GM20431 (cell line): ENCODE measurements around the gene A2M.

ENCODE experiments used
- in situ Hi-C: fragments of 300-500 bp; cut with MseI, MboI; formaldehyde crosslinking; loops from one replicate; pipeline ENCODE4 v1.15.0; 2020; ENCODE audit warnings: low sequenced_read_pairs; ENCODE audit not compliant: unreplicated experiment

Gene A2M

DNA sequence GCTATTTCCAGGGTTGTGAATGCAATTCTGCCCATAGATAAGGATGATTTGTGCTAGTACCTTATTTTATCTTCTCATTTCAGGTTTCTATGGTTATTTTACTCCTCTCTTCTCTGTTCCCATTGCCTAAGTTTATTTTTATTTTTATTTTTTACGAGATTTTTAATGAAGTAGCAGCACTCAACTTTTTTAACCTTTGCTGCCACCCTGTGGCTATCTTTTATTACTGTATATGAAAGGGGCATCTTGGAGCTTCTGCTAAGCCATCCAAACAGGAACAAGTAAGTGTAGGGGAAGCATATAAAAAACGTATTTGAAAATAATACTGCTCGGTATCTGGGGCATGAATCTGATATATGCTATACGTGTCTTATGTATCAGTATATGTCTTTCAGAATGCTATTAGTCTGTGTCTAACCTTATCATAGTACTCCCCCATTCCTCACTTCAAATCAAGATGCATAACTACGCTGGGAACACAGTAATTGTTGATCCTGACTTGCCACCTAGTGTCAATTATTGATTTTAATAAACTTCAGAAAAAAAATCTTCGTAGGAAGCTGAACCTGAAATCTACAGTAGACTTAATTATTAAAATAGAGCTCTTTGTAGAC, 66.1 kb downstream of the A2M start:
- in situ Hi-C loops, result loop anchor here (25.0 kb wide), 2 partner anchors 137 to 362 kb away; partner anchors contain the start of genes PHC1 and RIMKLB

DNA sequence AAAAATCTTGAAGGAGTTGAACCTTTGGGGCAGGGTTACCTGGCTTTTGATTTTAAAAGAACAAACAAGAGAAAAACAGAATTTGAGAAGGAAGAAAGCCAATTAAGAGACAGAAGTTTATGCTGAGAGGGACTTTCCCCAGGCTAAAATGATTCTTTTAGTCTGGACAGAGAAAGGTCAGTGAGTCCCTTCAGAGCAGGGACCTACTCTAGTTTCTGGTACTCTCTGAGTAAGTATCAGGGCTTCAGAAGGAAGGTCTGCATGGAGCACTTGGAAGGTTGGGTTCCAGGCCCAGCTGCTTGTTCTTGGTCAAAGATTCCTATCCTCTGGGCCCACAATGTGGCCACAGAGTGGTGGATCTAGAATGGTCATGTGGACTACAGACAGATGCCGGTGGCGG, 66.8 kb downstream of the A2M start:
- in situ Hi-C loops, result loop anchor here (25.0 kb wide), 2 partner anchors 137 to 362 kb away; partner anchors contain the start of genes PHC1 and RIMKLB

DNA sequence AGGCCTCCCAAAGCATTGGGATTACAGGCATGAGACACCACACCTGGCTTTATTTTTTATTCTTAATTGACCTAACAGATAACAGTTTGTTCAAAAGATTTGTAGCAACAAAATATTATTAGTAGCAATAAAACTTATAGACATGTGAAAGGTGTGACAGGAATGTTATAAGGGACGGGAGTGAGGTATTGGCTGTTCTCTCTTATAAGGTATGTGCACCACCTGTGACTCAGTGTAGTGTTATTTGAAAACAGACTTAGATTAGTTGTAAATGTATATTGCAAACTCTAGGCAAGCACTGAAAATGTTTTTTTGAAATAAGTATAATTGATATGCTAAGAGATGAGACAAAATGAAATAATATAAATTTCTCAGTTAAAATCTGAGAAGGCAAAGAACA, 68.6 kb downstream of the A2M start:
- in situ Hi-C loops, result loop anchor here (25.0 kb wide), 2 partner anchors 135 to 360 kb away; partner anchors contain the start of genes PHC1 and RIMKLB

DNA sequence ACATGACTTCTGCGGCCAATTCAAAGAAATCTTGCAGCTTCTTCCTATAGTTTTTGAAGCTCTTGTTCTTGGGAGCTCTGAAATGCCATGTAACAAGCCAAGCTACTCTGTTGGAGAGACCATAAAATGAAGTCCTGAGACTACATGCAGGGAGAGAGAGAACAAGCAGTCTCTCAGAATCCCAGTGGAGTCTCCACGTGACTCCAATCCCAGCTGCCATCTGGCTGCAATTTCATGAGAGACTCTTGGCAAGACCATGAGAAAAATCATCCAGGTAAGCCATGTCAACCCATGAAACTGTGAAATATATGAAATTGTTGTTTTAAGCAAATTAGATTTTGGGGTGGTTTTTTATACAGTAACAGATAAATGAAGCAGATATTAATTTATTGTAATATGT, 72.0 kb downstream of the A2M start:
- in situ Hi-C loops, result loop anchor here (25.0 kb wide), 2 partner anchors 131 to 356 kb away; partner anchors contain the start of genes PHC1 and RIMKLB

DNA sequence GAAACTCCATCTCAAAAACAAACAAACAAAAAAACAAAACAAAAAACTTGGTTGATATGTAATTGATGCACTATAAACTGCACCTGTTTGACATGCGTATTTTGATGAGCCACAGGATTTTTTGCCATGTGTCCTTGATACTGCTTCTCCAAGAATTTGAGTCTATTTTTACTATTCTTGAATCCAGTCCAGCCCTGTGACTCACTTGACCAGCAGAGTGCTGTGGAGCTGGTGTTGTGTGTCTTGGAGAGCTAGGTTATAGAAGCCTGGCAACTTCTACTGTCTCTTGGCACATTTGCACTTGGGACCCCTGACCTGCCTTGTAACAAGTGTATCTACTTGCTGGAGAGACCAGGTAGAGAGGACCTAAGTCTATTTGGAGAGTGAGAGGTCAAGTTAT, 74.4 kb downstream of the A2M start:
- in situ Hi-C loops, result loop anchor here (25.0 kb wide), 2 partner anchors 129 to 354 kb away; partner anchors contain the start of genes PHC1 and RIMKLB

DNA sequence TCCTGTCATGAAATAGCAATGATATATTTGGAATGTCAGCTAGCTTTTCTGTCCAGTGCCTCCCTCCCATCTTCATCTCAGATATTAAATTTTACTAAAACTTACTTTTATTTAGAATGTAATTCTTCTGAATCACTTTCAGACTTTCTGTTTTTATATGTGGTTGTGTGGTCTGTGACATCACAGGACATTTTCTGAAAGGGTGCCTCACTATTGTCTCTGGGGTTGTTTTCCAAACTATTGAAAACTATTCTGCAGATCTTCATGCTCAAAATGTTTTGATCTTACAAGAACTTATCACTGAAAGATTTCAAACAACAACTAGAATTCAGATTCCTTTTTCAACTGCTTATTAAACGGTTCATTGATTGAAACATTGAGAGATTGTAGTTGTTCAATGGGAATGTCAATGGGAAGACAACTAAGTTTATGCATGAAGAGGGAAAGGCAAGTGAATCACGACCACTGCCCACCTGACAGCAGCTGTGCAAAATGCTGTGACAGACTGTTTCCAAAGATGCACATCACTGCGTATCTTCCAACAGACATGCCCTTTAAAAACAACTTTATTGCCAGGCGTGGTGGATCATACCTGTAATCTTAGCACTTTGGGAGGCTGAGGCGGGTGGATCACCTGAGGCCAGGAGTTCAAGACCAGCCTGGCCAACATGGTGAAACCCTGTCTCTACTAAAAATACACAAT, 75.1 kb downstream of the A2M start:
- in situ Hi-C loops, result loop anchor here (25.0 kb wide), 2 partner anchors 128 to 353 kb away; partner anchors contain the start of genes PHC1 and RIMKLB

DNA sequence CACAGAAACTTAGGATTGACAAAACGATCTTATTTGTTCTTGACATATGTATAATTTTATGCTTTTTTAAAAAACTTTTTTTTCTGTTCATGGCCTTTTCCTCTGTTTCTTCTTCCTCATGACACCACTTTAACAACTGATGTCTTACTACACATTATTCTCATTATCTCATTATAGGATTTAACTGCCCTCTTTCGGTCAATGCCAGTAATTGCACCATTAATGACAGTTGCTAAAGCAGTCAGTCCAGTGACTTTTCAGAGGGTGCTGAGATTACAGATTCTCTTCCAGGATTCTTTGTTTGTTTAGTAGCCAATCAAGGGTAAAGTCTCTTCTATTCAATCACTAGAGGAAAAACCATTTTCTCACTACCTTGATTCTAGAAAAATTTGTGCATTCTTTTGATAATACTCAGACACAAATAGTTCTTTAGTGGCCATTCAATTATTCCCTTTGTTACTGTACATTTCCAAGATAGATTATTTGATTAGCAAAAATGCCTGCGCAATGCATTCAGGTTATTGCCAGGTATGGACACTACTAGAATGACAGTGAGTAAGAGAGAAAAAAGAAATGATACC, 76.2 kb downstream of the A2M start:
- in situ Hi-C loops, result loop anchor here (25.0 kb wide), 2 partner anchors 127 to 352 kb away; partner anchors contain the start of genes PHC1 and RIMKLB

DNA sequence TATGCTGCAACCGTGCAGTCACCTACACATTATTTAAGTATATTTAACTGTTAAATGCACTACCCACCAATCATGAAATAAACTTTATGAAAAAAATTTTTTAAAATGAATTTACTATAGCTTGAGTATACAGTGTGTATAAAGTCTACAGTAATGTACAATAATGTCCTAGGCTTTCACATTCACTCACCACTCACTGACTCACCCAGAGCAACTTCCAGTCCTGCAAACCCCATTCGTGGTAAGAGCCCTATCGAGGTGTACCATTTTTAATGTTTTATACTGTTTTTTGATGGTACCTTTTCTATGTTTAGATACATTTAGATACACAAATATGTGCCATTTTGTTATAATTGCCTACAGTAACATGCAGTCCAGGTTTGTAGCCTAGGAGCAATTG, 78.3 kb downstream of the A2M start:
- in situ Hi-C loops, result loop anchor here (25.0 kb wide), 2 partner anchors 125 to 350 kb away; partner anchors contain the start of genes PHC1 and RIMKLB

DNA sequence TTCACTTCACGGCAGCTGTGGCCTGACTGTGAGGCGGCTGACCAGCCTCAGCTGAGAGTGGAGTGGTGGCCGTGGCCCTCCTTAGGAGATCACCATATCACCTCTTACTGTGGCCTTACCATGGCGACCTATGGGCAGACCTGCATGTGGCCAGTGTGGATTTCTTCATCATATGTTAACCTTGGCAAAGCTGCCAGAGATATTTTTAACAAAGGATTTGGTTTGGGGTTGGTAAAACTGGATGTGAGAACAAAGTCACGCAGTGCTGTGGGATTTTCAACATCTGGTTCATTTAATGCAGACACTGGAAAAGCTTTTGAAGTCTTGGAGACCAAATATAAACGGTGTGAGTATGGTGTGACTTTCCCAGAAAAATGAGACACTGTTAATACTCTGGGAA, 79.5 kb downstream of the A2M start:
- in situ Hi-C loops, result loop anchor here (25.0 kb wide), 2 partner anchors 124 to 349 kb away; partner anchors contain the start of genes PHC1 and RIMKLB

DNA sequence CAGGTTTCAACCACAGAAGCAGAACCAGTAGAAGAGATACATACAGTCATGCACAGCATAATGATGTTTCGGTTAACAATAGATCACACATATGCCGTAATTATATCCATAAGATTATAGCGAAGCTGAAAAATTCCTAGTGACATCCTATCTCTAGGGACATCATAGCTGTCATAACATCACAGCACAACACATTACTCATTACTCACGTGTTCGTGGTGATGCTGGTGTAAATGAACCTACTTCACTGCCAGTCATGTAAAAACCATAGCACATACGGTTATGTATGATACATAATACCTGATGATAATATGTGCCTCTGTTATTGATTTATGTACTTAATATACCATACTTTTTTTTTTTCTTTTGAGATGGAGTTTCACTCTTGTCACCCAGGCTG, 81.6 kb downstream of the A2M start:
- in situ Hi-C loops, result loop anchor here (25.0 kb wide), 2 partner anchors 122 to 347 kb away; partner anchors contain the start of genes PHC1 and RIMKLB

DNA sequence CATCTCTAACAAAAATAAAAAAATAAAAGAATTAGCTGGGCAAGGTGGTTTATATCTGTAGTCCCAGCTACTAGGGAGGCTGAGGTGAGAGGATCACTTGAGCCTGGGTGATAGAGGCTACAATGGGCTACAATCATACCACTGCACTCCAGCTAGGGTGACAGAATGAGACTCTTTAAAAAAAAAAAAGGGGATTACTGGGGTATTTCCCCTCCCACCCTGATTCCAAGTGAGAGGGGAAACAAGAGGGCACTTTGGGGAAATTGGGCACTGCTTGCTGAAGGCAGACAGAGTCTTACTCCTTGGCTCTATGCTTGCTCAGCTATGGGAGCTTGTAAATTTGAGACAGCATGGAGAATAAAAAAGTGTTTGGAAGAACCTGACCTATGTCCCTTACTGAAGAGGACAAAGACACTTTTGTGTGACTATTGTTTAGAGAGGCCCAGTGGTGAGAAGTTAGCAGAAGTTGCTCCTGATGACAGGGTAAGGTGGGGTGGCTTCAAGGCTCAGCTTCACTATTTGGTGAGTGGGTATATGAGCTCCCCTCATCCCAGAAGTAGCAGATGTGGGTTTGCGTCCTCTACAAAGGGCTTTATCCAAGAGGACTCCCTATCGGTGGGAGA, 82.3 kb downstream of the A2M start:
- in situ Hi-C loops, result loop anchor here (25.0 kb wide), 2 partner anchors 121 to 346 kb away; partner anchors contain the start of genes PHC1 and RIMKLB

DNA sequence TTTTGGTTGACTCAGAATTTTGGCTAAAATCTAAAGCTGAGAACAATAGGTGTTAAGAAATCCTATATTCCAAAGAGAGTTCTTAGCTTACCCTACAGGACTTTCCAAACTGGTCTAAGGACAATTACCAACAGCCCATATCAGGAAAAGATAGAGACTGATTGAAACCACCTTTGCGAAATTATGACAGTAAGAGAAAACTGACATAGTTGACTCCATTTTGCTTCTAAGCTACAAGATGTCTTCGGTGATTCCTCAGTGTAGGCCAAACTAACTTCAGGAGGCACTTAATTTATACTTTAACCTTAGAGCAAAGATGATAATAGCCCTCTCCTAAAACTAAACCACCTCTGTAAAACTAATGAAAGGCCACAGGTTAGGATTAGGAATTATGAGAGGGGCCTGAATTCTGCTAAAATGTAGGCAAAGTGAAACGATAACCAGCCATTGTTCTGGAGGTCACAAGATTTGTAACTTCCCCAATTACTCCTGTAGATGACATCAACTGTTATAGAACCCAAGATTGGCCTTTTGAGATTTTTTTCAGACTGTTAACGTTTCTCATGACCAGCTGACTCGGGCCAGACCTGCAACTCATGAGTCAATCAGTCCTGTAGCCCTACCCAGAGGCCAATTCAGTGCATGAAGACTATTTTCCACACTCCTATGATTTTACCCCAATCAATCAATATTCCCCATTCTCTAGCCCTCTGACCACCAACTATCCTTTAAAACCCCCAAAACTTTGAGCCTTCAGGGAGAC, 83.3 kb downstream of the A2M start:
- in situ Hi-C loops, result loop anchor here (25.0 kb wide), 2 partner anchors 120 to 345 kb away; partner anchors contain the start of genes PHC1 and RIMKLB

DNA sequence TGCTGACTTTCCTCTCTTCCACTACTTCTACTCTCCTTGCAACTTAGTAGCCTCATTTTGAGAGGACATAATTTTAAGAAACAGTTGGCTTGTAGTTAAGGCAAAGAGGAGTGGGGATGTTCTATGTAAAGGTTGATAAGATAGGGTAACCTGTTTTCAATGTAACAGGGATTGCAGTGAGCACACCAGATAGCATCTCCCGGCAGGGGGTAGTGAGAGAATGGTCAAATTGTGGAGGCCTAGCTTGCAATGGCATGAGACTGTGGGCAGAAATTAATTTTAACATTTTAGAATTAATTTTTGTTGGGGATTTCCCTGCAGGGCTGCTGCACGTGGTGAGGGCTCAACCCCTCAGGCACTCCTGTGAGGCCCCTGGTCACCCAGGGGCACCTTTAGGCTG, 84.9 kb downstream of the A2M start:
- in situ Hi-C loops, result loop anchor here (25.0 kb wide), 2 partner anchors 118 to 343 kb away; partner anchors contain the start of genes PHC1 and RIMKLB

DNA sequence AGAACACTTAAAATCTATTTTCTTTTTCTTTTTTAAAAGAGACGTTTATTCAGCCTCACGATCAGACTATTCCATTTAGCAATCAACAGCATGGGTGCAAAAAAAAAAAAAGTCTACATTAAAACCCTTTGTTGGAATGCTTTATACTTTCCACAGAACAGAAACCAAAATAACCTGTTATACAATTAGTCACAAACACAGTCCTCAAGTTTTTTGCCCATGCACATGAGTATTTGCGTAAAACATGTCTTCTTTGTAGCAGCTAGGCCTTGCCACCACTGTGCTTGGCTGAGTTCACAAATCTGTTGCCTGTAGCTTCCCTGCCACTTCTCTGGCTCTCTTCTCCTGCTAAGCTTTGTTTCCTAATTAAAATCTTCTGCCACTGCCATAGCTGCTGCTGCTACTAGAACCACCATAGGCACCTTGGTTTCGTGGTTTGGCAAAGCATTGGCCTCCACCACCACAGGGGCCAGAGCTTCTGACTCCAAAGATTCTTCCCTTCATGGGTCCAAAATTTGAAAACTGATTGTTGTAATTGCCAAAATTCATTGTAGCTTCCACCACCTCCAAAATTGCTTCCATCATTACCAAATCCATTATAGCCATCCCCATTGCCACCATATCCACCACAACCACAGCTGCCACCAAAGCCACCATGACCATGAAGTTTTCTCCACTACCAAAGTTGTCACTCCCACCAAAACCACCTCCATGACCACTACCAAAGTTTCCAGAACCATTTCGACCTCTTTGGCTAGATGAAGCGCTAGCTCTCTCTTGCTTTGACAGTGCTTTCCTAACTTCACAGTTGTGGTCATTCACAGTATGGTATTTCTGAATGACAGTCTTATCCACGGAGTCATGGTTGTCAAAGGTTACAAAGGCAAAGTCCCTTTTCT, 88.3 kb downstream of the A2M start:
- in situ Hi-C loops, result loop anchor here (25.0 kb wide), 2 partner anchors 115 to 340 kb away; partner anchors contain the start of genes PHC1 and RIMKLB

DNA sequence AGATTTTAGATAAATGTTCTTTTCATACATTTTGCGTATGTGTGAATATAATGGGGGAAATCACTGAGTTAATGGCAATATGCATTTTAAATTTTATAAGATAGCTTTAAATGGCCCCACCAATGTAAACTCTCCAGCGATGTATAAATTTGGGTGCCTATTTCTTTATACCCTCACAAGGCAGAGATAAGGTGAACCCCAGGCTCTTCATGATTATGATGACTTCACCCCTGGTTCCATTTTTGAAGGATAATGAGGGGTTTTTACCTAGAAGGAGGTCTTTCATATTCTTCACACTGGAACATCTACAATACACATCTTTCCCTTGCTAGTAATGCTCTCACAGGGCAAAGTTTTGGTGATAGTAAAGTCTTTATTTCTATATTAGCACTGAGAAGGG, 91.2 kb downstream of the A2M start:
- in situ Hi-C loops, result no loop called here

DNA sequence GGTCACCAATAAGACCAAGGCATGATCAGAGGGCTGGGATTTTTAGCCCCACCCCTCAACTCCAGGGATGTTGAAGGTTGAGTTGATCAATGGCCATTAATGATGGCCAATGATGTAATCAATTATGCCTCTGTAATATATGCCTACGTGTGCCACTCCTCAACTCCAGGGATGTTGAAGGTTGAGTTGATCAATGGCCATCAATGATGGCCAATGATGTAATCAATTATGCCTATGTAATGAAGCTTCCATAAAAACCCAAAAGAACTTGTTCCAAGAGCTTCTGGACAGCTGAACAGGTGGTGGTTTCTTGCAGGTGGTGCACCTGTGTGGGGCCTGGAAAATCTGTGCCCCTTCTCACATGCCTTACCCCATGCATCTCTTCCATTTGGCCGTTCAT, 93.1 kb downstream of the A2M start:
- in situ Hi-C loops, result no loop called here
